ENCODE results near the gene PRDM7.

Gene PRDM7

GRCh38 chr16:90007015-90007414 is 70.1 kb downstream of the PRDM7 start:
- no peak for DNase-seq

More at GRCh38 chr16:90007015-90007414, 70.1 kb downstream of the PRDM7 start:
- TF ChIP-seq GATA1 (IDR thresholded peaks at IDR 0.05; ENCODE audit: low read depth, low read length) (no peak), POLR2A (IDR thresholded peaks at IDR 0.05; ENCODE audit: low read length) (no peak)
